NCI-H345 (cell line): ENCODE measurements around the gene NDC1.
"Not testable (repeated sequence)": the region's sequence is repeated elsewhere in the genome, so short reads cannot be mapped to it uniquely, and the experiment has no call there.

Experiments
- DNase-seq: peaks from one replicate; lab custom pipeline; 2025; lab: John Stamatoyannopoulos, UW

NDC1 gene

GRCh38 chr1:53763911-53764310, 74.2 kb downstream of the NDC1 start:
- DNase-seq = no peak

- DNase-seq = no peak
Observed at GRCh38 chr1:53763461-53763860, 74.6 kb downstream of the NDC1 start.

GRCh38 chr1:53760497-53760896, 77.6 kb downstream of the NDC1 start:
- not testable (repeated sequence) for DNase-seq

- DNase-seq = no peak
Observed at GRCh38 chr1:53755874-53756273, 82.2 kb downstream of the NDC1 start.

- DNase-seq = peak; percentile 25
Observed at GRCh38 chr1:53754484-53755312, 83.4 kb downstream of the NDC1 start.

- no peak for DNase-seq
Observed at GRCh38 chr1:53752281-53752680, 85.8 kb downstream of the NDC1 start.

GRCh38 chr1:53747841-53748240, 90.3 kb downstream of the NDC1 start:
- no peak for DNase-seq

GRCh38 chr1:53740621-53741105, 97.4 kb downstream of the NDC1 start:
- DNase-seq = no peak

GRCh38 chr1:53739109-53739681, 98.9 kb downstream of the NDC1 start, which contains the start of gene GLIS1:
Gene GLIS1 (minus strand): TSS chr1:53739164. CDS start chr1:53738064, 1,100 bp downstream.
- peak; percentile 78 for DNase-seq

- no peak for DNase-seq
Observed at GRCh38 chr1:53738205-53739108, 99.6 kb downstream of the NDC1 start.

GRCh38 chr1:53737648-53738204, 100.4 kb downstream of the NDC1 start:
- DNase-seq = no peak

GRCh38 chr1:53736290-53736689, 101.8 kb downstream of the NDC1 start:
- DNase-seq = no peak

GRCh38 chr1:53735681-53736080, 102.4 kb downstream of the NDC1 start:
- no peak for DNase-seq

GRCh38 chr1:53735261-53735660, 102.8 kb downstream of the NDC1 start:
- DNase-seq = no peak

- no peak for DNase-seq
Observed at GRCh38 chr1:53734650-53735211, 103.4 kb downstream of the NDC1 start.

- DNase-seq = no peak
Observed at GRCh38 chr1:53733975-53734649, 104.0 kb downstream of the NDC1 start.

GRCh38 chr1:53733447-53733931, 104.6 kb downstream of the NDC1 start:
- no peak for DNase-seq

- DNase-seq = no peak
Observed at GRCh38 chr1:53732912-53733317, 105.2 kb downstream of the NDC1 start.

GRCh38 chr1:53732409-53732808, 105.7 kb downstream of the NDC1 start:
- DNase-seq = no peak

GRCh38 chr1:53731779-53732305, 106.3 kb downstream of the NDC1 start:
- DNase-seq = no peak
